H1 (cell line): ENCODE measurements around the gene C12orf75. TPM values are rescaled to one million over a fixed set of nuclear protein-coding genes. Genes with fewer than 3 reads are reported as not detected.

Experiments
- BRCA1 ChIP-seq: IDR thresholded peaks from 2 replicates; pipeline ENCODE4 v1.6.1; 2012; ENCODE audit warnings: low read depth, low read length, improper control_type of control experiment
- CBX8 ChIP-seq: fragments of 300-800, 300-1000 bp; sonication (generic); IDR thresholded peaks from 2 replicates; pipeline ENCODE4 v1.7.1; 2016; ENCODE audit warnings: low read depth, low read length, borderline replicate concordance
- CHD7 ChIP-seq: fragments of 300-600 bp; sonication (generic); IDR thresholded peaks from 2 replicates; pipeline ENCODE4 v1.7.1; 2012; ENCODE audit warnings: low read length, moderate library complexity, mild to moderate bottlenecking, inconsistent platforms; ENCODE audit not compliant: insufficient replicate concordance
- EP300 ChIP-seq, 2 experiments: IDR thresholded peaks; 1 replicate in 1 of 2; 2 replicates in 1 of 2; pipeline ENCODE4 v1.6.1; 2011 to 2012; ENCODE audit warnings: low read depth in 2 of 2, low read length in 2 of 2, mild to moderate bottlenecking in 2 of 2, borderline replicate concordance in 1 of 2, inconsistent platforms in 1 of 2, moderate library complexity in 1 of 2
- GTF2F1 ChIP-seq: IDR thresholded peaks from 2 replicates; pipeline ENCODE4 v1.6.1; 2012; ENCODE audit warnings: low read depth, low read length, improper control_type of control experiment, borderline replicate concordance
- PHF8 ChIP-seq: fragments of 200-600 bp; sonication (generic); conservative IDR thresholded peaks from 2 replicates; pipeline ENCODE4 v1.7.1; 2012; ENCODE audit warnings: low read depth, mild to moderate bottlenecking, inconsistent platforms, low read length, moderate library complexity
- polyA plus RNA-seq, 7 experiments: library from polyadenylated mRNA; depleted of rRNA in 3 of 7; stranded (reverse) in 5 of 7; unstranded in 2 of 7; fragments of >200 nt in 5 of 7; fragments of 200-250 nt in 2 of 7; gene quantifications; 1 replicate in 5 of 7; 2 replicates in 1 of 7; 4 replicates in 1 of 7; pipeline versions ENCODE4 v1.2.1 to v1.2.3, GENCODE V29; 2011 to 2013; ENCODE audit warnings: missing spikeins in 2 of 7, mixed read lengths in 2 of 7
- total RNA-seq: library from RNA; stranded (reverse); fragmentation: NEBNext Ultra II Directional; extraction: Animal tissue kit (Norgen Biotek cat#: 25700); gene quantifications from 2 replicates; pipeline ENCODE4 v1.2.1, GENCODE V29; 2021

C12orf75 gene
- total and polyA plus RNA-seq, 2 of the 8 experiments (the other 6 are each of a cell fraction or from before 2014, with no cell fraction given) = 26.4 to 41.2 TPM

- TF ChIP-seq PHF8 (no peak), GTF2F1 (no peak), BRCA1 (no peak), CBX8 (no peak), EP300 (IDR thresholded peaks at IDR 0.05; ENCODE audit: borderline replicate concordance in 1 of 2, low read depth in 2 of 2, low read length in 2 of 2) (no peak), CHD7 (no peak)
Measured at GRCh38 chr12:105289114-105289904, 41.2 kb upstream of the C12orf75 start (continued).
